K562 (cell line): ENCODE results near the gene MMRN2. TPM values are rescaled to one million over a fixed set of nuclear protein-coding genes. Genes with fewer than 3 reads are reported as not detected.
"Not testable (repeated sequence)": the region's sequence is repeated elsewhere in the genome, so short reads cannot be mapped to it uniquely, and the experiment has no call there.

Source experiments
- ATAC-seq: fragments of 200-7000 bp; cut with Tn5 transposase; 3 replicates; pipeline ENCODE4 v1.9.1; 2020; ENCODE audit warnings: moderate library complexity
- BruUV-seq: library from RNA; stranded (reverse); fragments of 400-500 nt; replicated peaks from 2 replicates; lab custom pipeline; 2021; lab: Mats Ljungman, UMichigan
- CTCF ChIA-PET: fragments of 300-600 bp; formaldehyde crosslinking; extraction: SDS; loops from one replicate; lab custom pipeline; 2021; ENCODE audit warnings: low intra/inter-chr PET ratio; lab: Yijun Ruan, JAX
- POLR2A ChIA-PET: fragments of 300-600, 350-650 bp; sonication (Branson Sonifier 250); formaldehyde crosslinking; extraction: SDS; loops from one replicate; lab custom pipeline; 2021; ENCODE audit warnings: antibody characterized with exemption, inconsistent platforms; lab: Yijun Ruan, JAX
- DNase-seq, 4 experiments: peaks; one replicate each; pipeline versions ENCODE4 v3.0.0 to v3.0.0-alpha.2; 2011 to 2018; ENCODE audit warnings: low spot score in 3 of 4, mixed read lengths in 3 of 4; ENCODE audit errors: extremely low read depth in 1 of 4
- FAIRE-seq: peaks from 2 replicates; lab custom pipeline; 2011; peaks lifted over from hg19 to GRCh38; lab: Jason Lieb, UNC
- H2AFZ ChIP-seq: 2 replicates; pipeline ENCODE4 v1.6.0; 2011; ENCODE audit warnings: low read depth, low read length, control low read depth, inconsistent platforms
- H3K27ac ChIP-seq: fragments of 200-600 bp; 3 replicates; pipeline ENCODE4 v1.8.0; 2011; ENCODE audit warnings: low read depth, mild to moderate bottlenecking, control low read depth, inconsistent platforms, low read length, moderate library complexity, mixed read lengths; ENCODE audit errors: extremely low read depth
- H3K27me3 ChIP-seq, 2 experiments: fragments of 300-600 bp in 1 of 2; 2 replicates in 1 of 2; 3 replicates in 1 of 2; pipeline versions ENCODE4 v1.6.0 to v1.8.0; 2011; ENCODE audit warnings: inconsistent platforms in 2 of 2, low read length in 2 of 2, mild to moderate bottlenecking in 1 of 2, mixed read lengths in 1 of 2, moderate library complexity in 1 of 2; ENCODE audit not compliant: control insufficient read depth in 2 of 2, insufficient read depth in 2 of 2
- H3K36me3 ChIP-seq: fragments of 300-600 bp; 3 replicates; pipeline ENCODE4 v1.8.0; 2011; ENCODE audit warnings: mild to moderate bottlenecking, low read length, inconsistent platforms; ENCODE audit not compliant: control insufficient read depth, insufficient read depth
- H3K4me1 ChIP-seq, 2 experiments: fragments of 200-600 bp in 1 of 2; replicated peaks in 1 of 2; 2 replicates in 1 of 2; 3 replicates in 1 of 2; pipeline versions ENCODE4 v1.5.1 to v1.8.0; 2011; ENCODE audit warnings: inconsistent platforms in 2 of 2, low read length in 2 of 2, mild to moderate bottlenecking in 1 of 2, mixed read lengths in 1 of 2, moderate library complexity in 1 of 2; ENCODE audit not compliant: control insufficient read depth in 2 of 2, insufficient read depth in 2 of 2
- H3K4me2 ChIP-seq: 2 replicates; pipeline ENCODE4 v1.6.1; 2011; ENCODE audit warnings: low read length, control low read depth, inconsistent platforms, mixed read lengths; ENCODE audit not compliant: insufficient read depth
- H3K4me3 ChIP-seq: fragments of 200-600 bp; sonication (generic), shearing (Covaris generic); 2 replicates; pipeline ENCODE4 v1.5.1; 2016; ENCODE audit warnings: control low read depth, inconsistent platforms
- H3K79me2 ChIP-seq: fragments of 200-600 bp; 3 replicates; pipeline ENCODE4 v1.8.0; 2011; ENCODE audit warnings: low read length, inconsistent platforms; ENCODE audit not compliant: control insufficient read depth, insufficient read depth
- H3K9ac ChIP-seq, 2 experiments: 2 replicates each; pipeline versions ENCODE4 v1.6.0 to v1.6.1; 2011; ENCODE audit warnings: low read depth in 2 of 2, low read length in 2 of 2, control low read depth in 1 of 2, inconsistent platforms in 1 of 2, mild to moderate bottlenecking in 1 of 2, mixed read lengths in 1 of 2; ENCODE audit not compliant: insufficient read depth in 1 of 2
- H3K9me1 ChIP-seq: one replicate; pipeline ENCODE4 v1.6.0; 2011; ENCODE audit warnings: inconsistent platforms, mild to moderate bottlenecking, low read length, moderate library complexity; ENCODE audit not compliant: control insufficient read depth, insufficient read depth
- H3K9me3 ChIP-seq: replicated peaks from 2 replicates; pipeline ENCODE4 v1.5.1; 2011; ENCODE audit warnings: low read depth, low read length, inconsistent platforms; ENCODE audit not compliant: control insufficient read depth, insufficient read depth
- H4K20me1 ChIP-seq: replicated peaks from 2 replicates; pipeline ENCODE4 v1.6.1; 2011; ENCODE audit warnings: low read length, inconsistent platforms, mixed read lengths; ENCODE audit not compliant: control insufficient read depth, insufficient read depth
- ATF3 ChIP-seq, 2 experiments: fragments of 450-650 bp in 1 of 2; sonication (generic) in 1 of 2; formaldehyde crosslinking in 1 of 2; IDR thresholded peaks in 1 of 2; conservative IDR thresholded peaks in 1 of 2; 2 replicates each; pipeline versions ENCODE4 v1.6.1 to v1.8.1; 2016 to 2023; ENCODE audit warnings: mild to moderate bottlenecking in 2 of 2, moderate library complexity in 2 of 2, inconsistent platforms in 1 of 2, missing genetic modification reagents in 1 of 2
- EP400 ChIP-seq: fragments of 450-650 bp; IDR thresholded peaks from 2 replicates; pipeline ENCODE4 v1.6.1; 2017; ENCODE audit warnings: antibody characterized with exemption, mild to moderate bottlenecking, moderate library complexity
- FOSL1 ChIP-seq: fragments of 200-800 bp; sonication (Bioruptor generic); conservative IDR thresholded peaks from 2 replicates; pipeline ENCODE4 v1.6.1; 2016; ENCODE audit warnings: missing genetic modification characterization, missing compliant biosample characterization
- L3MBTL2 ChIP-seq: fragments of 450-650 bp; IDR thresholded peaks from 2 replicates; pipeline ENCODE4 v1.6.1; 2016; ENCODE audit warnings: mild to moderate bottlenecking, moderate library complexity
- MNT ChIP-seq, 2 experiments: fragments of 450-650 bp; conservative IDR thresholded peaks; 2 replicates each; pipeline ENCODE4 v1.6.1; 2017; ENCODE audit warnings: mild to moderate bottlenecking in 2 of 2, moderate library complexity in 2 of 2
- WGBS: fragments of 100-300 bp; shearing (Covaris generic); methylation state at CpG from one replicate; pipeline ENCODE4 v1.1.6; 2016; ENCODE audit warnings: low coverage, mixed read lengths; ENCODE audit not compliant: insufficient coverage; ENCODE audit errors: missing lambda C conversion rate; 5-methylcytosine and 5-hydroxymethylcytosine counted together
- in situ Hi-C: fragments of 300-500 bp; cut with MboI; formaldehyde crosslinking; loops from 4 replicates; pipeline ENCODE4 v1.15.0; 2018; ENCODE audit warnings: inconsistent platforms, mixed read lengths
- intact Hi-C: fragments of 100-400 bp; cut with micrococcal nuclease; formaldehyde crosslinking; loops from 2 replicates; pipeline ENCODE4 v1.14.2; 2022
- polyA plus RNA-seq, 8 experiments: library from polyadenylated mRNA; depleted of rRNA in 4 of 8; stranded (reverse) in 5 of 8; unstranded in 3 of 8; fragments of >200 nt; fragmentation: Nextera tagmentation in 2 of 8; fragmentation: Illumina TruSeq in 1 of 8; extraction: Ambion mirVana in 2 of 8; extraction: Trizol in 1 of 8; gene quantifications; 2 replicates each; pipeline versions ENCODE4 v1.2.1 to v1.2.3, GENCODE V29; 2011 to 2014; ENCODE audit warnings: inconsistent platforms in 1 of 8, missing spikeins in 1 of 8
- total RNA-seq, 7 experiments: library from RNA; depleted of rRNA in 6 of 7; stranded (reverse); fragments of >200 nt in 6 of 7; fragmentation: Illumina TruSeq in 2 of 7; extraction: Trizol in 2 of 7; gene quantifications; 2 replicates each; pipeline versions ENCODE4 v1.2.1 to v1.2.3, GENCODE V29; 2011 to 2021; ENCODE audit warnings: low replicate concordance in 1 of 7
- TF ChIP-seq, protein P1 (sequence below): fragments of 450-650 bp; IDR thresholded peaks from 2 replicates; pipeline ENCODE4 v1.6.1; 2018; ENCODE audit not compliant: partially characterized antibody

MMRN2 gene
- total and polyA plus RNA-seq, 9 of the 15 experiments (the other 6 are each of a cell fraction or from before 2014, with no cell fraction given): 0.07 to 2.0 (median 1.2) TPM

GRCh38 chr10:86981020-86981419 lies 23.6 kb upstream of the MMRN2 start (continued):
- TF ChIP-seq ATF3 (IDR thresholded peaks at IDR 0.05) (peak; percentile 83), EP400 (peak; percentile 61; the same call in 1 of the 2 replicates), MNT (conservative IDR thresholded peaks at IDR 0.05) (0 out of 4 replicates have a peak, but pooled peaks of 1 of the 2 experiments have one; percentile 13), L3MBTL2 (peak; percentile 55; the same call in 1 of the 2 replicates)
- not testable (repeated sequence) for TF ChIP-seq ATF3 (CRISPR knock-in tag; conservative IDR thresholded peaks at IDR 0.05)

- CTCF ChIA-PET: no interaction called here
- Histone ChIP-seq H3K27ac (no peak overlapping the region), H3K4me3 (no peak overlapping the region), H2AFZ (peak overlapping the region; percentile 63), H3K79me2 (no peaks in the 10 kb centered on the region), H3K27me3 (no peaks in the 10 kb centered on the region), H3K36me3 (no peaks in the 10 kb centered on the region), H3K4me2 (0 out of 2 replicates have a peak overlapping the region, but pooled peaks have one; percentile 54), H3K9me1 (no peaks in the 10 kb centered on the region), H4K20me1 (no peaks in the 10 kb centered on the region), H3K4me1 (peaks cover 6 to 10% of the 10 kb centered on the region in 2 experiments; a peak in 2 of 5 replicates), H3K9ac (no peak overlapping the region; a peak in 1 of 4 replicates), H3K9me3 (no peaks in the 10 kb centered on the region)
- in situ Hi-C loops: no loop called here
- POLR2A ChIA-PET: interaction anchor here (0.7 to 1.0 kb wide), 2 partner anchors 11 to 13 kb away, joined by 3 to 4 read pairs; no protein-coding TSS in a partner anchor
- WGBS: 26% methylated on average over 3 of the region's 3 CpGs
- TF ChIP-seq, protein P1, sequence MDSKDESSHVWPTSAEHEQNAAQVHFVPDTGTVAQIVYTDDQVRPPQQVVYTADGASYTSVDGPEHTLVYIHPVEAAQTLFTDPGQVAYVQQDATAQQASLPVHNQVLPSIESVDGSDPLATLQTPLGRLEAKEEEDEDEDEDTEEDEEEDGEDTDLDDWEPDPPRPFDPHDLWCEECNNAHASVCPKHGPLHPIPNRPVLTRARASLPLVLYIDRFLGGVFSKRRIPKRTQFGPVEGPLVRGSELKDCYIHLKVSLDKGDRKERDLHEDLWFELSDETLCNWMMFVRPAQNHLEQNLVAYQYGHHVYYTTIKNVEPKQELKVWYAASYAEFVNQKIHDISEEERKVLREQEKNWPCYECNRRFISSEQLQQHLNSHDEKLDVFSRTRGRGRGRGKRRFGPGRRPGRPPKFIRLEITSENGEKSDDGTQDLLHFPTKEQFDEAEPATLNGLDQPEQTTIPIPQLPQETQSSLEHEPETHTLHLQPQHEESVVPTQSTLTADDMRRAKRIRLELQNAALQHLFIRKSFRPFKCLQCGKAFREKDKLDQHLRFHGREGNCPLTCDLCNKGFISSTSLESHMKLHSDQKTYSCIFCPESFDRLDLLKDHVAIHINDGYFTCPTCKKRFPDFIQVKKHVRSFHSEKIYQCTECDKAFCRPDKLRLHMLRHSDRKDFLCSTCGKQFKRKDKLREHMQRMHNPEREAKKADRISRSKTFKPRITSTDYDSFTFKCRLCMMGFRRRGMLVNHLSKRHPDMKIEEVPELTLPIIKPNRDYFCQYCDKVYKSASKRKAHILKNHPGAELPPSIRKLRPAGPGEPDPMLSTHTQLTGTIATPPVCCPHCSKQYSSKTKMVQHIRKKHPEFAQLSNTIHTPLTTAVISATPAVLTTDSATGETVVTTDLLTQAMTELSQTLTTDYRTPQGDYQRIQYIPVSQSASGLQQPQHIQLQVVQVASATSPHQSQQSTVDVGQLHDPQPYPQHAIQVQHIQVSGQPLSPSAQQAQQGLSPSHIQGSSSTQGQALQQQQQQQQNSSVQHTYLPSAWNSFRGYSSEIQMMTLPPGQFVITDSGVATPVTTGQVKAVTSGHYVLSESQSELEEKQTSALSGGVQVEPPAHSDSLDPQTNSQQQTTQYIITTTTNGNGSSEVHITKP: peak; percentile 19
- TF ChIP-seq FOSL1 (tag): no peak
- ATAC-seq: peak; percentile 41
- BruUV-seq: no TSS peak
- FAIRE-seq: no peak
- no peak for DNase-seq
- intact Hi-C loops: no loop called here
These were observed 22.6 kb upstream of the MMRN2 start for GRCh38 chr10:86979977-86980448.
